Prostate gland (tissue), 2 donors: ENCODE data around the gene TIMM10B.

Experiments used
- POLR2A ChIP-seq: fragments of 450-650 bp; IDR thresholded peaks from one replicate; pipeline ENCODE4 v1.6.1; 2016; ENCODE audit warnings: antibody characterized with exemption, mild to moderate bottlenecking
- TF ChIP-seq, protein P1 (sequence below), 4 experiments: fragments of 200-600 bp in 2 of 4; fragments of 450-650 bp in 2 of 4; sonication (generic) in 2 of 4; IDR thresholded peaks; 1 replicate in 3 of 4; 2 replicates in 1 of 4; pipeline ENCODE4 v1.5.1; 2016 to 2019; ENCODE audit warnings: antibody characterized with exemption in 4 of 4, mild to moderate bottlenecking in 2 of 4, moderate library complexity in 2 of 4

DNA sequence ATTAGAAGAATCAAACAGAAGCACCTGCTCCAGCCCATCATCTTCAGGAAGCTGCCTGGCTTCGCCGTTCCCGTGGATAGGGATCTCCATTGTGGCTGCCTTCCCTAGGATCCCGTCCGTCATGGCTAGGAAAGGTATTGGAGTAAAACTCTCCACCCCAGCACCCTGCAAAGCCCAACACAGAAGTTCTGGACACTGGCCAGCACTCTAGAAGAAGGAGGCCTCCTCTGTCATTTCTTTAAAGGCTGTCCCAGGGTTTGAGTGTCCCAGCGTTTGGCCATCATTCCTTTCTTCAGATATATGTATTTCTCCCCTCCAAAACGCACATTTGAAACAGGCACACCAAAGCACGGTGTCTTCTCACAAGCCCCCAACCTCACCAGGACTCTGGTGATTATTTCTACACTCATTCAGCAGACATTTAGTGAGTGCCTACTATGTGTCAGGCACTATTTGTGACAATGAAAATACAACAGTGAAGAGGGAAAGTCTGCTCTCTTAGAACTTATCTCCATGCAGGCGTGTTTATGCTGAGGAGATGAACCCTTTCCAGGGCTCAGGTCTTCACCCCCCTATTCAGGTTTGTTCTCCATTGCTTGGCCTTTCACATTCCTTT lies 894 bp upstream of the TIMM10B start:
- TF ChIP-seq, protein P1, sequence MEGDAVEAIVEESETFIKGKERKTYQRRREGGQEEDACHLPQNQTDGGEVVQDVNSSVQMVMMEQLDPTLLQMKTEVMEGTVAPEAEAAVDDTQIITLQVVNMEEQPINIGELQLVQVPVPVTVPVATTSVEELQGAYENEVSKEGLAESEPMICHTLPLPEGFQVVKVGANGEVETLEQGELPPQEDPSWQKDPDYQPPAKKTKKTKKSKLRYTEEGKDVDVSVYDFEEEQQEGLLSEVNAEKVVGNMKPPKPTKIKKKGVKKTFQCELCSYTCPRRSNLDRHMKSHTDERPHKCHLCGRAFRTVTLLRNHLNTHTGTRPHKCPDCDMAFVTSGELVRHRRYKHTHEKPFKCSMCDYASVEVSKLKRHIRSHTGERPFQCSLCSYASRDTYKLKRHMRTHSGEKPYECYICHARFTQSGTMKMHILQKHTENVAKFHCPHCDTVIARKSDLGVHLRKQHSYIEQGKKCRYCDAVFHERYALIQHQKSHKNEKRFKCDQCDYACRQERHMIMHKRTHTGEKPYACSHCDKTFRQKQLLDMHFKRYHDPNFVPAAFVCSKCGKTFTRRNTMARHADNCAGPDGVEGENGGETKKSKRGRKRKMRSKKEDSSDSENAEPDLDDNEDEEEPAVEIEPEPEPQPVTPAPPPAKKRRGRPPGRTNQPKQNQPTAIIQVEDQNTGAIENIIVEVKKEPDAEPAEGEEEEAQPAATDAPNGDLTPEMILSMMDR (IDR thresholded peaks at IDR 0.05), result no peak
- no peak for TF ChIP-seq POLR2A
